ENCODE data around the gene LLGL1.

Gene LLGL1

GRCh38 chr17:18278867-18279266, 53.4 kb downstream of the LLGL1 start:
- DNase-seq = no peak

GRCh38 chr17:18280249-18280648, 54.8 kb downstream of the LLGL1 start:
- peak; percentile 9 for DNase-seq

- peak; percentile 70 for DNase-seq
Measured at GRCh38 chr17:18280766-18281371, 55.4 kb downstream of the LLGL1 start.

- no peak for DNase-seq
Measured at GRCh38 chr17:18281788-18282187, 56.4 kb downstream of the LLGL1 start.

GRCh38 chr17:18285296-18285695, 59.9 kb downstream of the LLGL1 start:
- DNase-seq = no peak

GRCh38 chr17:18291718-18292540, 66.5 kb downstream of the LLGL1 start:
- DNase-seq = no peak

Measured in DMS79 treated with DMSO at 0.1 percent for 48 hours (cell line).